ENCODE data around the gene AUNIP. TPM values are rescaled to one million over a fixed set of nuclear protein-coding genes. Genes with fewer than 3 reads are reported as not detected.
A peak's percentile ranks its signal among the peaks of the same experiment; 100 is the strongest.

AUNIP gene
- total and polyA plus RNA-seq, 2 donors = 0.59 to 4.5 TPM

- Histone ChIP-seq H3K9me3 (ENCODE audit: control insufficient read depth in 2 of 2, insufficient read depth in 1 of 2, low read length in 1 of 2) (peaks cover 0 to 4% of the 10 kb centered on the region in 2 donors), H3K4me1 (ENCODE audit: control insufficient read depth in 2 of 2, insufficient read depth in 2 of 2, low read length in 2 of 2) (peaks cover 0 to 6% of the 10 kb centered on the region in 2 donors), H3K4me3 (ENCODE audit: low read length in 2 of 2) (no peak overlapping the region), H3K27me3 (ENCODE audit: control insufficient read depth in 2 of 2, insufficient read depth in 1 of 2, low read length in 1 of 2) (peaks cover 5 to 18% of the 10 kb centered on the region in 2 donors), H3K27ac (ENCODE audit: low read depth in 1 of 2, low read length in 1 of 2) (no peak overlapping the region), H3K36me3 (ENCODE audit: control insufficient read depth in 2 of 2, insufficient read depth in 2 of 2, low read length in 1 of 2) (peaks cover 0 to 5% of the 10 kb centered on the region in 2 donors)
- 97% methylated on average over 15 of the region's 15 CpGs for WGBS
- no peak for DNase-seq (ENCODE audit: low read depth in 6 of 9, low spot score in 9 of 9)
Observed at GRCh38 chr1:25804964-25805862, 54.0 kb downstream of the AUNIP start.

GRCh38 chr1:25804244-25804963 is 54.9 kb downstream of the AUNIP start:
- Histone ChIP-seq H3K4me3 (ENCODE audit: low read length in 2 of 2) (no peak overlapping the region), H3K27ac (ENCODE audit: low read depth in 1 of 2, low read length in 1 of 2) (no peak overlapping the region)

GRCh38 chr1:25803368-25803767 is 55.9 kb downstream of the AUNIP start:
- Histone ChIP-seq H3K9me3 (ENCODE audit: control insufficient read depth in 2 of 2, insufficient read depth in 1 of 2, low read length in 1 of 2) (peaks cover 0 to 4% of the 10 kb centered on the region in 2 donors), H3K27ac (ENCODE audit: low read depth in 1 of 2, low read length in 1 of 2) (no peak overlapping the region), H3K4me3 (ENCODE audit: low read length in 2 of 2) (no peak overlapping the region), H3K36me3 (ENCODE audit: control insufficient read depth in 2 of 2, insufficient read depth in 2 of 2, low read length in 1 of 2) (no peaks in the 10 kb centered on the region), H3K27me3 (ENCODE audit: control insufficient read depth in 2 of 2, insufficient read depth in 1 of 2, low read length in 1 of 2) (peaks cover 5 to 31% of the 10 kb centered on the region in 2 donors), H3K4me1 (ENCODE audit: control insufficient read depth in 2 of 2, insufficient read depth in 2 of 2, low read length in 2 of 2) (peaks cover 9 to 16% of the 10 kb centered on the region in 2 donors)
- 98% methylated on average over 1 of the region's 1 CpG for WGBS
- DNase-seq (ENCODE audit: low read depth in 6 of 9, low spot score in 9 of 9) = no peak

More at GRCh38 chr1:25804244-25804963, 54.9 kb downstream of the AUNIP start:
- Histone ChIP-seq H3K4me1 (ENCODE audit: control insufficient read depth in 2 of 2, insufficient read depth in 2 of 2, low read length in 2 of 2) (peaks cover 3 to 11% of the 10 kb centered on the region in 2 donors), H3K27me3 (ENCODE audit: control insufficient read depth in 2 of 2, insufficient read depth in 1 of 2, low read length in 1 of 2) (peaks cover 5 to 23% of the 10 kb centered on the region in 2 donors), H3K9me3 (ENCODE audit: control insufficient read depth in 2 of 2, insufficient read depth in 1 of 2, low read length in 1 of 2) (peaks cover 0 to 4% of the 10 kb centered on the region in 2 donors), H3K36me3 (ENCODE audit: control insufficient read depth in 2 of 2, insufficient read depth in 2 of 2, low read length in 1 of 2) (peaks cover 0 to 5% of the 10 kb centered on the region in 2 donors)
- DNase-seq (ENCODE audit: low read depth in 6 of 9, low spot score in 9 of 9) = no peak
- WGBS = 94% methylated on average over 10 of the region's 10 CpGs

- Histone ChIP-seq H3K9me3 (ENCODE audit: control insufficient read depth in 2 of 2, insufficient read depth in 1 of 2, low read length in 1 of 2) (peaks cover 0 to 4% of the 10 kb centered on the region in 2 donors), H3K4me3 (ENCODE audit: low read length in 2 of 2) (no peak overlapping the region), H3K4me1 (ENCODE audit: control insufficient read depth in 2 of 2, insufficient read depth in 2 of 2, low read length in 2 of 2) (peaks cover 9 to 16% of the 10 kb centered on the region in 2 donors), H3K27ac (ENCODE audit: low read depth in 1 of 2, low read length in 1 of 2) (no peak overlapping the region), H3K27me3 (ENCODE audit: control insufficient read depth in 2 of 2, insufficient read depth in 1 of 2, low read length in 1 of 2) (peaks cover 5 to 33% of the 10 kb centered on the region in 2 donors), H3K36me3 (ENCODE audit: control insufficient read depth in 2 of 2, insufficient read depth in 2 of 2, low read length in 1 of 2) (no peaks in the 10 kb centered on the region)
- DNase-seq (ENCODE audit: low read depth in 6 of 9, low spot score in 9 of 9) = no peak
- 67% methylated on average over 6 of the region's 6 CpGs for WGBS
Observed at GRCh38 chr1:25802915-25803314, 56.3 kb downstream of the AUNIP start.

GRCh38 chr1:25800703-25801377 is 58.4 kb downstream of the AUNIP start:
- no peak for DNase-seq (ENCODE audit: low read depth in 6 of 9, low spot score in 9 of 9)
- Histone ChIP-seq H3K4me1 (ENCODE audit: control insufficient read depth in 2 of 2, insufficient read depth in 2 of 2, low read length in 2 of 2) (peaks cover 18 to 33% of the 10 kb centered on the region in 2 donors), H3K9me3 (ENCODE audit: control insufficient read depth in 2 of 2, insufficient read depth in 1 of 2, low read length in 1 of 2) (peaks cover 0 to 8% of the 10 kb centered on the region in 2 donors), H3K36me3 (ENCODE audit: control insufficient read depth in 2 of 2, insufficient read depth in 2 of 2, low read length in 1 of 2) (no peaks in the 10 kb centered on the region), H3K27me3 (ENCODE audit: control insufficient read depth in 2 of 2, insufficient read depth in 1 of 2, low read length in 1 of 2) (peaks cover 8 to 44% of the 10 kb centered on the region in 2 donors), H3K27ac (ENCODE audit: low read depth in 1 of 2, low read length in 1 of 2) (no peak overlapping the region), H3K4me3 (ENCODE audit: low read length in 2 of 2) (peak overlapping the region; percentile 37 to 66)
- 83% methylated on average over 15 of the region's 15 CpGs for WGBS

GRCh38 chr1:25799935-25800702 is 59.1 kb downstream of the AUNIP start, which contains the start of gene SELENON:
Gene SELENON, plus strand, starts transcription at chr1:25800193. Its CDS starts 38 bp downstream, at chr1:25800231.
- H3K27me3 ChIP-seq (ENCODE audit: control insufficient read depth in 2 of 2, insufficient read depth in 1 of 2, low read length in 1 of 2) = peaks cover 8 to 44% of the 10 kb centered on the region in 2 donors
- DNase-seq (ENCODE audit: low read depth in 6 of 9, low spot score in 9 of 9) = peak in 1 of 9 donors; percentile 31
- peaks cover 18 to 33% of the 10 kb centered on the region in 2 donors for H3K4me1 ChIP-seq (ENCODE audit: control insufficient read depth in 2 of 2, insufficient read depth in 2 of 2, low read length in 2 of 2)
- H3K36me3 ChIP-seq (ENCODE audit: control insufficient read depth in 2 of 2, insufficient read depth in 2 of 2, low read length in 1 of 2) = no peaks in the 10 kb centered on the region
- H3K4me3 ChIP-seq (ENCODE audit: low read length in 2 of 2) = peak within 1 kb of the TSS; percentile 37 to 66
- 1% methylated on average over 81 of the region's 91 CpGs for WGBS
- H3K9me3 ChIP-seq (ENCODE audit: control insufficient read depth in 2 of 2, insufficient read depth in 1 of 2, low read length in 1 of 2) = peaks cover 0 to 8% of the 10 kb centered on the region in 2 donors
- peak within 1 kb of the TSS in 1 of 2 donors; percentile 1 for H3K27ac ChIP-seq (ENCODE audit: low read depth in 1 of 2, low read length in 1 of 2)

GRCh38 chr1:25799352-25799934 is 59.8 kb downstream of the AUNIP start:
- peaks cover 0 to 8% of the 10 kb centered on the region in 2 donors for H3K9me3 ChIP-seq (ENCODE audit: control insufficient read depth in 2 of 2, insufficient read depth in 1 of 2, low read length in 1 of 2)
- WGBS = 23% methylated on average over 12 of the region's 12 CpGs
- H3K27me3 ChIP-seq (ENCODE audit: control insufficient read depth in 2 of 2, insufficient read depth in 1 of 2, low read length in 1 of 2) = peaks cover 8 to 46% of the 10 kb centered on the region in 2 donors
- DNase-seq (ENCODE audit: low read depth in 6 of 9, low spot score in 9 of 9) = no peak
- H3K27ac ChIP-seq (ENCODE audit: low read depth in 1 of 2, low read length in 1 of 2) = peak overlapping the region in 1 of 2 donors; percentile 1
- H3K4me3 ChIP-seq (ENCODE audit: low read length in 2 of 2) = peak overlapping the region; percentile 25 to 66
- peaks cover 18 to 33% of the 10 kb centered on the region in 2 donors for H3K4me1 ChIP-seq (ENCODE audit: control insufficient read depth in 2 of 2, insufficient read depth in 2 of 2, low read length in 2 of 2)
- H3K36me3 ChIP-seq (ENCODE audit: control insufficient read depth in 2 of 2, insufficient read depth in 2 of 2, low read length in 1 of 2) = no peaks in the 10 kb centered on the region

Measured in thymus (tissue), 11 donors.